ENCODE data around the gene MPV17L2. TPM values are rescaled to one million over a fixed set of nuclear protein-coding genes. Genes with fewer than 3 reads are reported as not detected.

Gene MPV17L2
- total and polyA plus RNA-seq, 5 experiments from 2014 or later, result 5.1 to 12.2 (median 7.0) TPM

- Mint-ChIP-seq H3K4me3 (peak overlapping the region; percentile 78 to 98 (median 90)), H3K27ac (peak overlapping the region; percentile 44 to 98 (median 86)), H3K27me3 (peaks cover 0 to 4% (median 0%) of the 10 kb centered on the region in 5 donors), H3K36me3 (peaks cover 0 to 32% (median 0%) of the 10 kb centered on the region in 3 donors), H3K9me3 (no peaks in the 10 kb centered on the region), H3K4me1 (peaks cover 10 to 28% (median 24%) of the 10 kb centered on the region in 4 donors)
- POLR2A ChIA-PET, result interaction anchor here (0.6 to 5.2 kb wide), 7 partner anchors 9 to 1359 kb away, joined by 3 to 72 read pairs (median 4); partner anchors contain the start of genes JUND and RAB3A
- ATAC-seq (no peak), DNase-seq (peak; percentile 38 to 77 (median 52))
These were observed 1.7 kb downstream of the MPV17L2 start for GRCh38 chr19:18194554-18195238.

- POLR2A ChIA-PET, result no interaction called here
- no peak for ATAC-seq
- peaks cover 10 to 28% (median 25%) of the 10 kb centered on the region in 4 donors for H3K4me1 Mint-ChIP-seq
- H3K9me3 Mint-ChIP-seq, result no peaks in the 10 kb centered on the region
- peak overlapping the region in 3 of 10 donors; percentile 36 to 60 (median 40) for H3K4me3 Mint-ChIP-seq
- H3K36me3 Mint-ChIP-seq, result peaks cover 0 to 40% (median 0%) of the 10 kb centered on the region in 3 donors
- peak overlapping the region in 7 of 10 donors; percentile 23 to 85 (median 48) for H3K27ac Mint-ChIP-seq
- DNase-seq, result no peak
- H3K27me3 Mint-ChIP-seq, result peaks cover 0 to 4% (median 0%) of the 10 kb centered on the region in 5 donors
These were observed 3.5 kb downstream of the MPV17L2 start for GRCh38 chr19:18196511-18196845.

- H3K36me3 Mint-ChIP-seq, result peaks cover 0 to 42% (median 0%) of the 10 kb centered on the region in 3 donors
- DNase-seq (no peak), ATAC-seq (no peak)
- no peak overlapping the region for H3K27ac Mint-ChIP-seq
- no peak overlapping the region for H3K4me3 Mint-ChIP-seq
- peaks cover 0 to 4% (median 0%) of the 10 kb centered on the region in 5 donors for H3K27me3 Mint-ChIP-seq
- POLR2A ChIA-PET, result interaction anchor here (1.1 kb wide), 1 partner anchor 57 kb away, joined by 3 read pairs; no protein-coding TSS in a partner anchor
- H3K4me1 Mint-ChIP-seq, result peaks cover 13 to 28% (median 25%) of the 10 kb centered on the region in 4 donors
- H3K9me3 Mint-ChIP-seq, result no peaks in the 10 kb centered on the region
These were observed 4.3 kb downstream of the MPV17L2 start for GRCh38 chr19:18197306-18197705.

GRCh38 chr19:18197941-18198340 lies 4.9 kb downstream of the MPV17L2 start:
- DNase-seq, result no peak
- POLR2A ChIA-PET, result interaction anchor here (1.1 kb wide), 1 partner anchor 56 kb away, joined by 3 read pairs; no protein-coding TSS in a partner anchor
- no peak for ATAC-seq
- Mint-ChIP-seq H3K4me3 (no peak overlapping the region), H3K9me3 (no peaks in the 10 kb centered on the region), H3K36me3 (peaks cover 0 to 42% (median 0%) of the 10 kb centered on the region in 3 donors), H3K4me1 (peaks cover 14 to 30% (median 28%) of the 10 kb centered on the region in 4 donors), H3K27me3 (peaks cover 0 to under 1% (median 0%) of the 10 kb centered on the region in 5 donors), H3K27ac (peak overlapping the region in 2 of 10 donors; percentile 62 to 75)

DNA sequence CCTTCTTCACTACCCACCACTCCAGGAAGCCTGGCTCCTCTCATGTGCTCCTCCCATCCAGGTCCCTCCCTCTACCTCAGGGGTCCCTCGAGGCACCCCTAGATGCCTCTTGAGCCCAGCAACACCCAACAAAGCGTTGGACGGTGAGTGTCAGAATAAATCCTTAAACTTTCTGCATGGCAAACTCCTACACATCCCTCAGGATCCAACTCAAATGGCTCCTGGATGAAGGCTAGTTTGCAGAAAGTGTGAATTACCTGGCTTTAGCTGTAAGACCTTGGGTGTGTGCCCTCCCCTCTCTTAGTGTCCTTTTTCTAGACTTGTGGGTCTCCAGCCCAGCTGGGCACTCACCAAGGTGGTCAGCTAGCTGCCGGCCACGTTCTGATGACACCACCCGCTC lies 5.4 kb downstream of the MPV17L2 start:
- POLR2A ChIA-PET, result interaction anchor here (0.6 kb wide), 1 partner anchor 775 kb away, joined by 3 read pairs; no protein-coding TSS in a partner anchor
- Mint-ChIP-seq H3K27ac (peak overlapping the region in 2 of 10 donors; percentile 62 to 78), H3K36me3 (peaks cover 0 to 42% (median 0%) of the 10 kb centered on the region in 3 donors), H3K27me3 (no peaks in the 10 kb centered on the region), H3K4me1 (peaks cover 17 to 32% (median 31%) of the 10 kb centered on the region in 4 donors), H3K9me3 (no peaks in the 10 kb centered on the region), H3K4me3 (no peak overlapping the region)
- ATAC-seq, result no peak
- no peak for DNase-seq

DNA sequence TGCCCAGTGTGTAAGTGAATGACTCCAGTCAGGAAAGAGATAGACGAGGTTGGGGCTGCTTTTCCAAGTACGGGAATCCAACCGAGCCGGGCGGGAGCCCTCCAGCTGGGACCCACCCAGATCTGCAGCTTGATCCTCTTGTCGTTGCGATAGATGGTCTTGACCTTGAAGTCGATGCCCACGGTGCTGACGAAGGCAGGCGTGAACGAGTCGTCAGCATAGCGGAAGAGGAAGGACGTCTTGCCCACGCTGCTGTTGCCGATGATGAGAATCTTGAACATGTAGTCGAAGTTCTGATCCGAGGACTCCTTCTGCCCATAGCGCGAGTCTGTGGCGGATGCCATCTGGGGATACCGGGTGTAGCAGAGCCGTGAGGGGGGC lies 9.4 kb downstream of the MPV17L2 start:
- Mint-ChIP-seq H3K9me3 (no peaks in the 10 kb centered on the region), H3K36me3 (peaks cover 0 to 31% (median 0%) of the 10 kb centered on the region in 3 donors), H3K27ac (peak overlapping the region in 7 of 10 donors; percentile 25 to 98 (median 65)), H3K4me3 (peak overlapping the region; percentile 69 to 98 (median 85)), H3K27me3 (no peaks in the 10 kb centered on the region), H3K4me1 (peaks cover 13 to 29% (median 27%) of the 10 kb centered on the region in 4 donors)
- POLR2A ChIA-PET, result interaction anchor here (1.5 to 6.1 kb wide), 2 partner anchors 9 to 76 kb away, joined by 3 to 72 read pairs; partner anchors contain the start of gene MPV17L2
- DNase-seq, result no peak
- ATAC-seq, result no peak

GRCh38 chr19:18202778-18203407 lies 9.9 kb downstream of the MPV17L2 start:
- Mint-ChIP-seq H3K36me3 (peaks cover 0 to 27% (median 0%) of the 10 kb centered on the region in 3 donors), H3K4me1 (peaks cover 13 to 29% (median 27%) of the 10 kb centered on the region in 4 donors), H3K27me3 (no peaks in the 10 kb centered on the region), H3K9me3 (no peaks in the 10 kb centered on the region), H3K27ac (peak overlapping the region; percentile 19 to 99 (median 96)), H3K4me3 (peak overlapping the region; percentile 92 to 98 (median 96))
- ATAC-seq (no peak), DNase-seq (peak in 5 of 10 donors; percentile 16 to 67 (median 33))
- POLR2A ChIA-PET, result interaction anchor here (0.9 to 6.1 kb wide), 7 partner anchors 10 to 126 kb away, joined by 3 to 72 read pairs (median 3); partner anchors contain the start of genes JUND and MPV17L2

DNA sequence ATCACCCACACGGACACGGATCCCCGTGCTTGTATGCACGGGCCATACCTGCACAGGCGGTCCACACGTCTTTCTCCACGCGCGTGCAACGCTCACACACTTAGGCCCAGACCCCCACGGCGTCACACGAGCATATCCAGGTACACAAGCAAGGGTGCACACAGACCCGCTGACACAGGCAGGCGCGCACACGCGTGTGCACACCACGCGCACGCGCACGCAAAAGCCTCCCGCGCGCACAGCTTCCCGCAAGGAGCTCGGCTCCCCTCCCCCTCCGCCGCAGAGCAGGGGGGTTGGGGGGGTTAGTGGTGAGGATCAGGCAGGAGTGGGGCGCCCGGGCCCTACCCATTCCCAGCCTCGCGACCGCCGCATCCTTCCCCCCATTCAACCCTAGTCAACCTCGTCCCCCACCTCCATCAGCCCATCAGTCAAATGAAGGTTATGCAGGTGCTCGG lies 10.4 kb downstream of the MPV17L2 start:
- no peaks in the 10 kb centered on the region for H3K9me3 Mint-ChIP-seq
- peaks cover 13 to 29% (median 27%) of the 10 kb centered on the region in 4 donors for H3K4me1 Mint-ChIP-seq
- ATAC-seq, result peak; percentile 42 to 45
- peaks cover 0 to 1% (median under 1%) of the 10 kb centered on the region in 5 donors for H3K27me3 Mint-ChIP-seq
- peak overlapping the region; percentile 92 to 98 (median 96) for H3K4me3 Mint-ChIP-seq
- H3K36me3 Mint-ChIP-seq, result peaks cover 0 to 22% (median 0%) of the 10 kb centered on the region in 3 donors
- POLR2A ChIA-PET, result interaction anchor here (0.6 to 6.1 kb wide), 13 partner anchors 10 to 354 kb away, joined by 3 to 72 read pairs (median 5); partner anchors contain the start of genes CCDC124, JUND, KXD1 and LSM4
- peak in 4 of 10 donors; percentile 41 to 79 (median 55) for DNase-seq
- peak overlapping the region; percentile 19 to 99 (median 96) for H3K27ac Mint-ChIP-seq

DNA sequence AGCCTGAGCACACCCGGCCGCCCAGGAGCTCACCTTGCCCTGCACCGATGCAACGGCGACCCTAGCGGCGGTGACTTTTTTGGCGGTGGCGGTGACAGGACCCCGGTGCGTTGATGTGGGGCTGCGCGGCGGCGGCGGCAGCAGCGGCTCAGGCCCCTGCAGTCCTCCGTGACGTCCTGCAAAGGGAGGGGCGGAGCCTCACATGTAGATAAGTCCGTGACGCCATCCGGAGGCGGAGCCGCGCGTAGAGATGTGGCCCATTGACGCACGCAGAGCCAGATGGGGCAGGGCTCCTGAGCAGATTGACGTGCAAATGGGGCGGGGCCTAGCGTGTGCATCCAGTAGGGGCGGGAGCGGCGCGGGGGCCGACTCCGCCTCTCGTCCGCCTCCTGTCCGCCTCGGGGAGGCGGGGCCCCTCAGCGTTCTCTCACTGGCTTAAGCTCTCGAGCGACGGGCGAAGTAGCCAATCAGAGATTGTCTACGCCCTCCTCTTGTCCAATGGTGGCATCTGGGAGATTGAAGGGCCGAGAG lies 10.9 kb downstream of the MPV17L2 start, which contains the start of gene RAB3A:
Gene RAB3A, minus strand, starts transcription at position 180 of the 531 bp plus-strand sequence. CDS start 1,302 bp downstream, outside the sequence.
- Mint-ChIP-seq H3K4me3 (peak within 1 kb of the TSS; percentile 92 to 98 (median 96)), H3K9me3 (no peaks in the 10 kb centered on the region)
- POLR2A ChIA-PET, result interaction anchor here (0.6 to 6.1 kb wide), 17 partner anchors 11 to 354 kb away, joined by 3 to 72 read pairs (median 5); partner anchors contain the start of genes CCDC124, JUND, KXD1 and LSM4

DNA sequence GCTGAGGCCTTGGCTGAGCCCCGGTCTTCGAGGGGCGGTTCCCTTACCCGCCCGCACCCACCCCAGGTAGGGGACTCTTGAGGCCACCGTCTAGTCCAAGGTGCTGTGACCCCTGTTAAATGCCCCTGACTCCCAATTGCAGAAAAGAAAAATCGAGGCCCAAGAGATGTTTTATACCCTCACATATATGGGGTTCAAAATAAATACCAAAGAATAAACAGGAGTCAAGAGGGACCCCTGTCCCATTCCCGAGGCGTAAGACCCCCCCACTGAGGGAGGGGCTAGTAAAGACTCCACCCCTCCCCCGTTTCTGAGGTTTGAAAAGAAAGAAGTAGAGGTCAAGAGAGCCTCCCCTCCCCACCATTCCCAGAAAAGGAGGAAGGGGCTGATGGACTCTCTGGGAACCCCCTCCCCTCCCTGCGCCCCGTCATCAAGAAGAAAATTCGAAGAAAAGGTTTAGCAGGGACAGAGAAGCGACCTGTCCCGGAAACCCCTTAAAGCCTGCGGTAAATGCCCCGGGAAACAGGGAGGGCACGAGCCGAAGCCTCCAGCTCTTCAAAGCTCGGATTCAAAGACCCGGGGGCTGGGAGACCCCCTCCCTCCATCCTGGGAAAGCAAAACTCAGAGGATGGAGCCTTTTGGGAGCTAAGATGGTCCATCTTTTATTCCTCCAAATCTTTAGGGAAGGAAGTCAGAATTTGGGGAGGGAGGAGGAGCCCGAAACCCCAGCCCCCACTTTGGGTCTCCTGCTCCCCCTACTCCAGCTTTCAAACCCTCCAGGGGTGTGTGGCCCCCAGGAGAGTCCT lies 11.6 kb downstream of the MPV17L2 start:
- POLR2A ChIA-PET, result interaction anchor here (0.6 to 6.1 kb wide), 16 partner anchors 11 to 353 kb away, joined by 3 to 72 read pairs (median 4); partner anchors contain the start of genes CCDC124, JUND, KXD1 and LSM4
- Mint-ChIP-seq H3K27ac (peak overlapping the region; percentile 74 to 99 (median 97)), H3K36me3 (peaks cover 0 to 11% (median 0%) of the 10 kb centered on the region in 3 donors), H3K4me3 (peak overlapping the region; percentile 91 to 98 (median 96)), H3K27me3 (peaks cover 0 to 6% (median 4%) of the 10 kb centered on the region in 5 donors), H3K9me3 (no peaks in the 10 kb centered on the region), H3K4me1 (peaks cover 11 to 29% (median 27%) of the 10 kb centered on the region in 4 donors)
- DNase-seq, result peak in 3 of 10 donors; percentile 28 to 45 (median 38)
- no peak for ATAC-seq

More for the DNA sequence above, 10.9 kb downstream of the MPV17L2 start, which contains the start of gene RAB3A:
- ATAC-seq, result peak; percentile 86 to 87
- Mint-ChIP-seq H3K36me3 (peaks cover 0 to 17% (median 0%) of the 10 kb centered on the region in 3 donors), H3K27ac (peak within 1 kb of the TSS; percentile 74 to 99 (median 97)), H3K27me3 (peaks cover 0 to 6% (median 4%) of the 10 kb centered on the region in 5 donors), H3K4me1 (peaks cover 11 to 29% (median 27%) of the 10 kb centered on the region in 4 donors)
- DNase-seq, result peak; percentile 95 to 100 (median 99)
